Tibial artery (tissue), 4 donors: ENCODE measurements around the gene MPLKIP.
"Not testable (repeated sequence)": the region's sequence is repeated elsewhere in the genome, so short reads cannot be mapped to it uniquely, and the experiment has no call there.

Experiments
- DNase-seq, 2 donors: peaks; one replicate each; pipeline ENCODE4 v3.0.0-alpha.2; 2019
- H3K27ac ChIP-seq, 2 donors: fragments of 200-600 bp; sonication (generic) in 1 of 2; 1 replicate in 1 of 2; 2 replicates in 1 of 2; pipeline ENCODE4 v1.5.1; 2018 to 2019; ENCODE audit warnings: mild to moderate bottlenecking in 1 of 2
- H3K27me3 ChIP-seq, 2 donors: fragments of 200-600 bp; sonication (generic) in 1 of 2; one replicate each; pipeline versions ENCODE4 v1.5.1 to v1.6.0; 2016 to 2019
- H3K36me3 ChIP-seq, 3 donors: fragments of 200-600 bp; sonication (generic) in 2 of 3; one replicate each; pipeline ENCODE4 v1.5.1; 2016 to 2019; ENCODE audit warnings: mild to moderate bottlenecking in 2 of 3
- H3K4me1 ChIP-seq, 4 donors: fragments of 200-600 bp; sonication (generic) in 2 of 4; 1 replicate in 3 of 4; 2 replicates in 1 of 4; pipeline ENCODE4 v1.5.1; 2016 to 2019
- H3K4me3 ChIP-seq, 2 donors: fragments of 200-600 bp; sonication (generic) in 1 of 2; 1 replicate in 1 of 2; 2 replicates in 1 of 2; pipeline ENCODE4 v1.5.1; 2018 to 2019; ENCODE audit warnings: mild to moderate bottlenecking in 2 of 2
- H3K9me3 ChIP-seq, 3 donors: fragments of 200-600 bp; sonication (generic) in 1 of 3; one replicate each; pipeline ENCODE4 v1.5.1; 2016 to 2019
- intact Hi-C: fragments of 100-400 bp; cut with DNase I; formaldehyde crosslinking; loops from one replicate; pipeline ENCODE4 v1.15.0; 2023; ENCODE audit warnings: low total_unique reads
- TF ChIP-seq, protein P1 (sequence below), 2 experiments: fragments of 200-600 bp in 1 of 2; fragments of 450-650 bp in 1 of 2; IDR thresholded peaks; one replicate each; pipeline ENCODE4 v1.5.1; 2017 to 2019; ENCODE audit warnings: antibody characterized with exemption in 2 of 2, mild to moderate bottlenecking in 1 of 2, moderate library complexity in 1 of 2

The MPLKIP gene

GRCh38 chr7:40167291-40167690, 32.9 kb upstream of the MPLKIP start:
- TF ChIP-seq, protein P1, sequence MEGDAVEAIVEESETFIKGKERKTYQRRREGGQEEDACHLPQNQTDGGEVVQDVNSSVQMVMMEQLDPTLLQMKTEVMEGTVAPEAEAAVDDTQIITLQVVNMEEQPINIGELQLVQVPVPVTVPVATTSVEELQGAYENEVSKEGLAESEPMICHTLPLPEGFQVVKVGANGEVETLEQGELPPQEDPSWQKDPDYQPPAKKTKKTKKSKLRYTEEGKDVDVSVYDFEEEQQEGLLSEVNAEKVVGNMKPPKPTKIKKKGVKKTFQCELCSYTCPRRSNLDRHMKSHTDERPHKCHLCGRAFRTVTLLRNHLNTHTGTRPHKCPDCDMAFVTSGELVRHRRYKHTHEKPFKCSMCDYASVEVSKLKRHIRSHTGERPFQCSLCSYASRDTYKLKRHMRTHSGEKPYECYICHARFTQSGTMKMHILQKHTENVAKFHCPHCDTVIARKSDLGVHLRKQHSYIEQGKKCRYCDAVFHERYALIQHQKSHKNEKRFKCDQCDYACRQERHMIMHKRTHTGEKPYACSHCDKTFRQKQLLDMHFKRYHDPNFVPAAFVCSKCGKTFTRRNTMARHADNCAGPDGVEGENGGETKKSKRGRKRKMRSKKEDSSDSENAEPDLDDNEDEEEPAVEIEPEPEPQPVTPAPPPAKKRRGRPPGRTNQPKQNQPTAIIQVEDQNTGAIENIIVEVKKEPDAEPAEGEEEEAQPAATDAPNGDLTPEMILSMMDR (IDR thresholded peaks at IDR 0.05) = no peak
- DNase-seq = no peak
- no peak overlapping the region for H3K4me3 ChIP-seq
- H3K27ac ChIP-seq = no peak overlapping the region
- H3K36me3 ChIP-seq = no peaks in the 10 kb centered on the region
- intact Hi-C loops = no loop called here
- no peaks in the 10 kb centered on the region for H3K9me3 ChIP-seq
- H3K4me1 ChIP-seq = no peaks in the 10 kb centered on the region
- no peaks in the 10 kb centered on the region for H3K27me3 ChIP-seq

DNA sequence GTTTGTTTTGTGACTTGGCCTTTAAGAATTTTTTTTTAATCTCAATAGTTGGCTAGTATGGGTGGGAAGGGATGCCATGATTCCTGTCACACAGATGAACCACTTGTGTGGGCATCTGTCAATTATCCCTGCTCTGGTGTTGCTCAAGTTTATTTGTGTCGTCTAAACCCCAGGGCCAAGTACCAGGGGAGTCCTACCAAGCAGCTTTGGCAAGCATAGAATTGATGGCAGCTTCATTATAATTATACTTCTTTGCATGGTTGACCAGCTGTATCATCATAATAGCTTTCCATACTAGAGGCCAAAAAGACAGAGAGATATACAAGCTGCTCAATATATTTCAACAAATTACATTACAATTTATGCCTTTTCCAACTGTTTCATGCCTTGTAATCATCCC, 30.8 kb upstream of the MPLKIP start:
- no peaks in the 10 kb centered on the region for H3K36me3 ChIP-seq
- intact Hi-C loops = no loop called here
- no peak for DNase-seq
- H3K9me3 ChIP-seq = no peaks in the 10 kb centered on the region
- no peaks in the 10 kb centered on the region for H3K4me1 ChIP-seq
- H3K27ac ChIP-seq = no peak overlapping the region
- no peak overlapping the region for H3K4me3 ChIP-seq
- TF ChIP-seq, protein P1 (IDR thresholded peaks at IDR 0.05) = no peak
- H3K27me3 ChIP-seq = no peaks in the 10 kb centered on the region

- no peak for DNase-seq
- H3K4me3 ChIP-seq = no peak overlapping the region
- intact Hi-C loops = no loop called here
- H3K9me3 ChIP-seq = no peaks in the 10 kb centered on the region
- TF ChIP-seq, protein P1 (IDR thresholded peaks at IDR 0.05) = no peak
- no peak overlapping the region for H3K27ac ChIP-seq
- no peaks in the 10 kb centered on the region for H3K4me1 ChIP-seq
- H3K27me3 ChIP-seq = no peaks in the 10 kb centered on the region
- H3K36me3 ChIP-seq = no peaks in the 10 kb centered on the region
Measured at GRCh38 chr7:40162516-40162915, 28.1 kb upstream of the MPLKIP start.

GRCh38 chr7:40156988-40157387, 22.6 kb upstream of the MPLKIP start:
- Histone ChIP-seq H3K4me3 (no peak overlapping the region), H3K9me3 (no peaks in the 10 kb centered on the region), H3K4me1 (no peaks in the 10 kb centered on the region), H3K36me3 (no peaks in the 10 kb centered on the region), H3K27me3 (no peaks in the 10 kb centered on the region), H3K27ac (no peak overlapping the region)
- TF ChIP-seq, protein P1 (IDR thresholded peaks at IDR 0.05) = no peak
- intact Hi-C loops = no loop called here
- no peak for DNase-seq

DNA sequence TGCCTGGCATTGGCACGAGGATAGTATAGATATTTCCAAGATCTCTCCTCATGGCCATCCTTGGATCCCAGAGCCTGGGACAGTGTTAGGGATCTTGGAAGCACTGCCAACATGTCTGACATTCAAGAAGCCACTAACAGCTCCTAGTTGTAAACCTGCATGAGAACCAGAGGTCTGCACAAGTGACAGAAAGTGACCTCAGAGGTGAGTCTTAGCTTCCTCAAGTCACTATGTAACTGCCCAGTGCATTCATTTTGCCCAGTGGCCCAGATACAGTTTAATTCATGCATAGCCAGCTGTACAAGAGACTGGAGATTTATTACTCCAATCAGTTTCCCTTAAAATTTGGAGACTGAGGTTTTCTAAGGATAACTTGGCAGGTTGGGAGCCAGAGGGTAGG, 17.1 kb upstream of the MPLKIP start:
- no peak for DNase-seq
- Histone ChIP-seq H3K27ac (no peak overlapping the region), H3K4me1 (no peaks in the 10 kb centered on the region), H3K9me3 (no peaks in the 10 kb centered on the region), H3K36me3 (no peaks in the 10 kb centered on the region), H3K4me3 (no peak overlapping the region), H3K27me3 (no peaks in the 10 kb centered on the region)
- TF ChIP-seq, protein P1 (IDR thresholded peaks at IDR 0.05) = no peak
- intact Hi-C loops = no loop called here

- H3K27me3 ChIP-seq = no peaks in the 10 kb centered on the region
- no peak for DNase-seq
- no peak overlapping the region for H3K4me3 ChIP-seq
- intact Hi-C loops = no loop called here
- no peaks in the 10 kb centered on the region for H3K9me3 ChIP-seq
- TF ChIP-seq, protein P1 (IDR thresholded peaks at IDR 0.05) = no peak
- H3K36me3 ChIP-seq = no peaks in the 10 kb centered on the region
- H3K27ac ChIP-seq = no peak overlapping the region
- no peaks in the 10 kb centered on the region for H3K4me1 ChIP-seq
Measured at GRCh38 chr7:40148671-40149070, 14.2 kb upstream of the MPLKIP start.

GRCh38 chr7:40148247-40148580, 13.8 kb upstream of the MPLKIP start:
- H3K4me1 ChIP-seq, H3K4me3 ChIP-seq, H3K27ac ChIP-seq, H3K27me3 ChIP-seq, H3K9me3 ChIP-seq, DNase-seq, intact Hi-C loops, H3K36me3 ChIP-seq: not testable (repeated sequence)
